HepG2 (cell line): Measurements from ENCODE around the gene CMIP. TPM values are rescaled to one million over a fixed set of nuclear protein-coding genes. Genes with fewer than 3 reads are reported as not detected.

Experiments
- ARID4A ChIP-seq: sonication (generic); formaldehyde crosslinking; IDR thresholded peaks from 2 replicates; pipeline ENCODE4 v1.5.0; 2020; ENCODE audit warnings: mild to moderate bottlenecking, missing genetic modification reagents, borderline replicate concordance
- FOXJ3 ChIP-seq: sonication (generic); formaldehyde crosslinking; IDR thresholded peaks from 2 replicates; pipeline ENCODE4 v1.4.0; 2020; ENCODE audit warnings: missing genetic modification reagents, mild to moderate bottlenecking, borderline replicate concordance
- IKZF4 ChIP-seq: sonication (generic); formaldehyde crosslinking; IDR thresholded peaks from 2 replicates; pipeline ENCODE4 v1.5.1; 2020; ENCODE audit warnings: borderline replicate concordance, mild to moderate bottlenecking, low read depth, missing genetic modification reagents; ENCODE audit errors: not compliant biosample characterization
- MEIS2 ChIP-seq: sonication (generic); formaldehyde crosslinking; IDR thresholded peaks from 2 replicates; pipeline ENCODE4 v1.9.0; 2021; ENCODE audit warnings: mild to moderate bottlenecking, missing genetic modification reagents
- PHF5A ChIP-seq: IDR thresholded peaks from one replicate; pipeline ENCODE4 v1.6.1; 2018; ENCODE audit warnings: low read depth, missing genetic modification reagents; ENCODE audit not compliant: unreplicated experiment
- SNRNP70 ChIP-seq: fragments of 200-400 bp; formaldehyde crosslinking; IDR thresholded peaks from 2 replicates; pipeline ENCODE4 v1.6.1; 2017; ENCODE audit warnings: mild to moderate bottlenecking, low read depth, low read length, moderate library complexity
- TEAD3 ChIP-seq: optimal IDR thresholded peaks from 2 replicates; pipeline ENCODE3; 2016; ENCODE audit warnings: borderline replicate concordance
- ZKSCAN5 ChIP-seq: sonication (generic); formaldehyde crosslinking; IDR thresholded peaks from 2 replicates; pipeline ENCODE4 v1.5.1; 2020; ENCODE audit warnings: mild to moderate bottlenecking, missing genetic modification reagents
- ZNF292 ChIP-seq: sonication (generic); formaldehyde crosslinking; IDR thresholded peaks from 2 replicates; pipeline ENCODE4 v1.8.1; 2022; ENCODE audit warnings: mild to moderate bottlenecking, low read depth, missing genetic modification reagents, borderline replicate concordance
- ZNF3 ChIP-seq: IDR thresholded peaks from 2 replicates; pipeline ENCODE4 v1.7.0; 2017; ENCODE audit warnings: inconsistent platforms
- ZNF337 ChIP-seq: sonication (generic); formaldehyde crosslinking; IDR thresholded peaks from 2 replicates; pipeline ENCODE4 v1.5.1; 2020; ENCODE audit warnings: missing genetic modification reagents, low read depth, mild to moderate bottlenecking, borderline replicate concordance
- ZNF543 ChIP-seq: sonication (generic); formaldehyde crosslinking; IDR thresholded peaks from 2 replicates; pipeline ENCODE4 v1.4.0; 2020; ENCODE audit warnings: mild to moderate bottlenecking, missing genetic modification reagents
- ZNF549 ChIP-seq: sonication (generic); formaldehyde crosslinking; IDR thresholded peaks from 2 replicates; pipeline ENCODE4 v1.5.0; 2020; ENCODE audit warnings: missing genetic modification reagents
- ZNF720 ChIP-seq: sonication (generic); formaldehyde crosslinking; IDR thresholded peaks from 2 replicates; pipeline ENCODE4 v1.4.0; 2020; ENCODE audit warnings: missing genetic modification reagents
- ZNF746 ChIP-seq: sonication (generic); formaldehyde crosslinking; IDR thresholded peaks from 2 replicates; pipeline ENCODE4 v1.8.0; 2022; ENCODE audit warnings: mild to moderate bottlenecking, missing genetic modification reagents
- polyA plus RNA-seq, 8 experiments: library from polyadenylated mRNA; depleted of rRNA in 3 of 8; stranded (reverse) in 7 of 8; unstranded in 1 of 8; fragments of >200 nt; fragmentation: Illumina TruSeq in 4 of 8; extraction: Trizol in 4 of 8; gene quantifications; 2 replicates each; pipeline versions ENCODE4 v1.2.1 to v1.2.3, GENCODE V29; 2011 to 2016; ENCODE audit warnings: low read depth in 4 of 8, missing spikeins in 1 of 8, mixed read lengths in 1 of 8; ENCODE audit not compliant: insufficient read depth in 1 of 8
- total RNA-seq, 5 experiments: library from RNA; depleted of rRNA; stranded (reverse); fragments of >200 nt; fragmentation: Illumina TruSeq; extraction: Trizol; gene quantifications; 2 replicates each; pipeline ENCODE4 v1.2.3, GENCODE V29; 2016; ENCODE audit warnings: low read depth in 1 of 5
- TF ChIP-seq, protein P1 (sequence below): sonication (generic); formaldehyde crosslinking; IDR thresholded peaks from 2 replicates; pipeline ENCODE4 v1.5.0; 2020; ENCODE audit warnings: mild to moderate bottlenecking, missing genetic modification reagents, moderate library complexity
- TF ChIP-seq, protein P2 (sequence below): sonication (generic); formaldehyde crosslinking; IDR thresholded peaks from 2 replicates; pipeline ENCODE4 v1.4.0; 2020; ENCODE audit warnings: low read depth, missing genetic modification reagents

The CMIP gene
- total and polyA plus RNA-seq, 2 of the 13 experiments (the other 11 are each of a cell fraction or from before 2014, with no cell fraction given), result 10.9 to 18.1 TPM

DNA sequence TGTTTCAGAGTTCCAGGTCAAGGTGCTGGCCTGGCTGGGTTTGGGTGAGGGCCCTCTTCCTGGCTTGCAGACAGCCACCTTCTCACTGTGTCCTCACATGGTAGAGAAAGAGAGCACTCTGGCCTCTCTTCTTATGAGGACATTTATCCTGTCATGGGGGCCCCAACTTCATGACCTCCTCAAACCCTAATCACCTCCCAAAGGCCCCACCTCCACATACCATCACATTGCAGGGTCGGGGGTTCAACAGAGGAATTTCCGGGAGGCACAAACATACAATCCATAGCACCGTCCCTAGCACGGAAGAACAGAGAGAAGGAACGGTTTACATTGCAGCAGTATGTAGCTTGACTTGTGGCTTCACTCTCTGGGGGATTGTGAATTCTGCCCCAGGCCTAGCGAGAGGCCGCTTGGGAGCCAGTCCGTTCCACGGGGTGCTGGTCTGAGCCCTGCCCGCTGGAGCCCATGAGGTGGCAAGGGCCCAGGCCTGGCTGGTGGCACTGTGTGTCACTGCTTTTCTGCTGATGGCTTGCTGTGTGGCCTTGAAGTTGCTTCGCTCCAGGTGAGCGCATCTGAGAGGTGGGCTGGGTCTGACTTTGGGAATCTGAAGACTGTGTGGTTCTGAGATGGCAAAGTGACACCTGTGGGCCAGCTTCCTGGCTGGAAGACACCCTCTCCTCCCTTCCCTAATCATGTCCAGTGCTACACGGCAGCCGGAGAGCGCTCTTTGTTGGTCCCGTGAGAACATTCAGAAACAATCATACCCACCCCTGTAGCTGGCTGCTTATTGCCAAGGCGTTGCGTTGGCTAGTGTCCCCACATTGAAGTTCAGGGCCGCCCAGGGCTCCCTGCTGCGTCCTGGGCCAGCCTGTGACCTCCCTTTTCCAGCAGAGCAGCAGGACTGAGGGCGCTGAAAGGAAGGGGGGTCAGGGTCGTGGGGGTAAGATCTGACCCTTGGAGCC is 98.3 kb downstream of the CMIP start (continued):
- peak; percentile 60 for TF ChIP-seq PHF5A (CRISPR knock-in tag)
- no peak for TF ChIP-seq ZNF549 (CRISPR knock-in tag)
- TF ChIP-seq ZNF746 (CRISPR knock-in tag), result no peak
- peak; percentile 56; the same call in 1 of the 2 replicates for TF ChIP-seq ARID4A (CRISPR knock-in tag)
- TF ChIP-seq ZNF543 (CRISPR knock-in tag), result peak; percentile 37; the same call in 1 of the 2 replicates
- peak; percentile 99 for TF ChIP-seq TEAD3 (CRISPR knock-in tag)
- TF ChIP-seq MEIS2, result peak; percentile 76; the same call in 1 of the 2 replicates
- TF ChIP-seq ZNF337 (CRISPR knock-in tag), result no peak
- no peak for TF ChIP-seq SNRNP70
- TF ChIP-seq, protein P1, sequence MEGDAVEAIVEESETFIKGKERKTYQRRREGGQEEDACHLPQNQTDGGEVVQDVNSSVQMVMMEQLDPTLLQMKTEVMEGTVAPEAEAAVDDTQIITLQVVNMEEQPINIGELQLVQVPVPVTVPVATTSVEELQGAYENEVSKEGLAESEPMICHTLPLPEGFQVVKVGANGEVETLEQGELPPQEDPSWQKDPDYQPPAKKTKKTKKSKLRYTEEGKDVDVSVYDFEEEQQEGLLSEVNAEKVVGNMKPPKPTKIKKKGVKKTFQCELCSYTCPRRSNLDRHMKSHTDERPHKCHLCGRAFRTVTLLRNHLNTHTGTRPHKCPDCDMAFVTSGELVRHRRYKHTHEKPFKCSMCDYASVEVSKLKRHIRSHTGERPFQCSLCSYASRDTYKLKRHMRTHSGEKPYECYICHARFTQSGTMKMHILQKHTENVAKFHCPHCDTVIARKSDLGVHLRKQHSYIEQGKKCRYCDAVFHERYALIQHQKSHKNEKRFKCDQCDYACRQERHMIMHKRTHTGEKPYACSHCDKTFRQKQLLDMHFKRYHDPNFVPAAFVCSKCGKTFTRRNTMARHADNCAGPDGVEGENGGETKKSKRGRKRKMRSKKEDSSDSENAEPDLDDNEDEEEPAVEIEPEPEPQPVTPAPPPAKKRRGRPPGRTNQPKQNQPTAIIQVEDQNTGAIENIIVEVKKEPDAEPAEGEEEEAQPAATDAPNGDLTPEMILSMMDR (CRISPR knock-in tag), result no peak; the same call in 1 of the 2 replicates
- TF ChIP-seq ZKSCAN5 (CRISPR knock-in tag), result peak; percentile 79
- TF ChIP-seq ZNF720 (CRISPR knock-in tag), result no peak
- TF ChIP-seq ZNF292 (CRISPR knock-in tag), result peak; percentile 79; the same call in 1 of the 2 replicates
- TF ChIP-seq, protein P2, sequence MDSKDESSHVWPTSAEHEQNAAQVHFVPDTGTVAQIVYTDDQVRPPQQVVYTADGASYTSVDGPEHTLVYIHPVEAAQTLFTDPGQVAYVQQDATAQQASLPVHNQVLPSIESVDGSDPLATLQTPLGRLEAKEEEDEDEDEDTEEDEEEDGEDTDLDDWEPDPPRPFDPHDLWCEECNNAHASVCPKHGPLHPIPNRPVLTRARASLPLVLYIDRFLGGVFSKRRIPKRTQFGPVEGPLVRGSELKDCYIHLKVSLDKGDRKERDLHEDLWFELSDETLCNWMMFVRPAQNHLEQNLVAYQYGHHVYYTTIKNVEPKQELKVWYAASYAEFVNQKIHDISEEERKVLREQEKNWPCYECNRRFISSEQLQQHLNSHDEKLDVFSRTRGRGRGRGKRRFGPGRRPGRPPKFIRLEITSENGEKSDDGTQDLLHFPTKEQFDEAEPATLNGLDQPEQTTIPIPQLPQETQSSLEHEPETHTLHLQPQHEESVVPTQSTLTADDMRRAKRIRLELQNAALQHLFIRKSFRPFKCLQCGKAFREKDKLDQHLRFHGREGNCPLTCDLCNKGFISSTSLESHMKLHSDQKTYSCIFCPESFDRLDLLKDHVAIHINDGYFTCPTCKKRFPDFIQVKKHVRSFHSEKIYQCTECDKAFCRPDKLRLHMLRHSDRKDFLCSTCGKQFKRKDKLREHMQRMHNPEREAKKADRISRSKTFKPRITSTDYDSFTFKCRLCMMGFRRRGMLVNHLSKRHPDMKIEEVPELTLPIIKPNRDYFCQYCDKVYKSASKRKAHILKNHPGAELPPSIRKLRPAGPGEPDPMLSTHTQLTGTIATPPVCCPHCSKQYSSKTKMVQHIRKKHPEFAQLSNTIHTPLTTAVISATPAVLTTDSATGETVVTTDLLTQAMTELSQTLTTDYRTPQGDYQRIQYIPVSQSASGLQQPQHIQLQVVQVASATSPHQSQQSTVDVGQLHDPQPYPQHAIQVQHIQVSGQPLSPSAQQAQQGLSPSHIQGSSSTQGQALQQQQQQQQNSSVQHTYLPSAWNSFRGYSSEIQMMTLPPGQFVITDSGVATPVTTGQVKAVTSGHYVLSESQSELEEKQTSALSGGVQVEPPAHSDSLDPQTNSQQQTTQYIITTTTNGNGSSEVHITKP (CRISPR knock-in tag), result no peak
- TF ChIP-seq FOXJ3 (CRISPR knock-in tag), result no peak
- 0 out of 2 replicates have a peak, but pooled peaks have one; percentile 37 for TF ChIP-seq ZNF3 (CRISPR knock-in tag)
- no peak for TF ChIP-seq IKZF4
